Measurements from ENCODE around the gene UNC93B1.

The UNC93B1 gene

GRCh38 chr11:68033708-68034045, 29.8 kb upstream of the UNC93B1 start:
- peaks cover 34% of the 10 kb centered on the region for H3K4me1 Mint-ChIP-seq (ENCODE audit: low read depth)
- H3K9me3 Mint-ChIP-seq, result no peaks in the 10 kb centered on the region
- DNase-seq, result no peak
- H3K36me3 Mint-ChIP-seq (ENCODE audit: low read depth), result peaks cover 61% of the 10 kb centered on the region
- H3K4me3 Mint-ChIP-seq, result peak overlapping the region; percentile 3
- no peak overlapping the region for H3K27ac Mint-ChIP-seq
- no peaks in the 10 kb centered on the region for H3K27me3 Mint-ChIP-seq

- Mint-ChIP-seq H3K4me1 (ENCODE audit: low read depth) (peaks cover 36% of the 10 kb centered on the region), H3K27me3 (no peaks in the 10 kb centered on the region), H3K9me3 (no peaks in the 10 kb centered on the region), H3K36me3 (ENCODE audit: low read depth) (peaks cover 61% of the 10 kb centered on the region), H3K27ac (no peak overlapping the region), H3K4me3 (peak overlapping the region; percentile 3)
- DNase-seq, result no peak
These were observed 29.3 kb upstream of the UNC93B1 start for GRCh38 chr11:68032997-68033707.

GRCh38 chr11:68032003-68032402, 28.1 kb upstream of the UNC93B1 start:
- peak overlapping the region; percentile 95 for H3K4me3 Mint-ChIP-seq
- no peaks in the 10 kb centered on the region for H3K27me3 Mint-ChIP-seq
- DNase-seq, result no peak
- peak overlapping the region; percentile 99 for H3K27ac Mint-ChIP-seq
- no peaks in the 10 kb centered on the region for H3K9me3 Mint-ChIP-seq
- peaks cover 59% of the 10 kb centered on the region for H3K36me3 Mint-ChIP-seq (ENCODE audit: low read depth)
- peaks cover 30% of the 10 kb centered on the region for H3K4me1 Mint-ChIP-seq (ENCODE audit: low read depth)

- Mint-ChIP-seq H3K27ac (peak overlapping the region; percentile 99), H3K4me1 (ENCODE audit: low read depth) (peaks cover 26% of the 10 kb centered on the region), H3K27me3 (no peaks in the 10 kb centered on the region), H3K36me3 (ENCODE audit: low read depth) (peaks cover 54% of the 10 kb centered on the region), H3K4me3 (peak overlapping the region; percentile 95), H3K9me3 (no peaks in the 10 kb centered on the region)
- DNase-seq, result no peak
These were observed 27.2 kb upstream of the UNC93B1 start for GRCh38 chr11:68031144-68031464.

- Mint-ChIP-seq H3K9me3 (no peaks in the 10 kb centered on the region), H3K27me3 (no peaks in the 10 kb centered on the region), H3K4me3 (peak within 1 kb of the TSS; percentile 95), H3K36me3 (ENCODE audit: low read depth) (peaks cover 53% of the 10 kb centered on the region), H3K4me1 (ENCODE audit: low read depth) (peaks cover 26% of the 10 kb centered on the region), H3K27ac (peak within 1 kb of the TSS; percentile 99)
- DNase-seq, result peak; percentile 98
These were observed 26.6 kb upstream of the UNC93B1 start, which contains the start of gene NDUFS8 for GRCh38 chr11:68030318-68031143. Gene NDUFS8 (plus strand): TSS chr11:68030681. CDS start chr11:68032152, 1,471 bp downstream.

- peaks cover 46% of the 10 kb centered on the region for H3K36me3 Mint-ChIP-seq (ENCODE audit: low read depth)
- peak overlapping the region; percentile 95 for H3K4me3 Mint-ChIP-seq
- no peaks in the 10 kb centered on the region for H3K9me3 Mint-ChIP-seq
- no peaks in the 10 kb centered on the region for H3K27me3 Mint-ChIP-seq
- peak overlapping the region; percentile 99 for H3K27ac Mint-ChIP-seq
- no peak for DNase-seq
- peaks cover 26% of the 10 kb centered on the region for H3K4me1 Mint-ChIP-seq (ENCODE audit: low read depth)
These were observed 25.1 kb upstream of the UNC93B1 start for GRCh38 chr11:68028802-68029545.

GRCh38 chr11:68027667-68028066, 23.8 kb upstream of the UNC93B1 start:
- Mint-ChIP-seq H3K4me3 (no peak overlapping the region), H3K4me1 (ENCODE audit: low read depth) (peaks cover 26% of the 10 kb centered on the region), H3K9me3 (no peaks in the 10 kb centered on the region), H3K27ac (no peak overlapping the region), H3K27me3 (no peaks in the 10 kb centered on the region), H3K36me3 (ENCODE audit: low read depth) (peaks cover 35% of the 10 kb centered on the region)
- no peak for DNase-seq

- peaks cover 27% of the 10 kb centered on the region for H3K36me3 Mint-ChIP-seq (ENCODE audit: low read depth)
- H3K9me3 Mint-ChIP-seq, result no peaks in the 10 kb centered on the region
- H3K4me1 Mint-ChIP-seq (ENCODE audit: low read depth), result peaks cover 22% of the 10 kb centered on the region
- no peak overlapping the region for H3K27ac Mint-ChIP-seq
- no peak for DNase-seq
- no peaks in the 10 kb centered on the region for H3K27me3 Mint-ChIP-seq
- no peak overlapping the region for H3K4me3 Mint-ChIP-seq
These were observed 22.7 kb upstream of the UNC93B1 start for GRCh38 chr11:68026391-68027105.

GRCh38 chr11:68025047-68025446, 21.1 kb upstream of the UNC93B1 start:
- Mint-ChIP-seq H3K27me3 (no peaks in the 10 kb centered on the region), H3K36me3 (ENCODE audit: low read depth) (peaks cover 15% of the 10 kb centered on the region), H3K9me3 (no peaks in the 10 kb centered on the region), H3K4me1 (ENCODE audit: low read depth) (peaks cover 18% of the 10 kb centered on the region), H3K4me3 (no peak overlapping the region), H3K27ac (no peak overlapping the region)
- DNase-seq, result no peak

- no peaks in the 10 kb centered on the region for H3K9me3 Mint-ChIP-seq
- no peak overlapping the region for H3K27ac Mint-ChIP-seq
- H3K27me3 Mint-ChIP-seq, result no peaks in the 10 kb centered on the region
- H3K4me3 Mint-ChIP-seq, result no peak overlapping the region
- peaks cover 15% of the 10 kb centered on the region for H3K36me3 Mint-ChIP-seq (ENCODE audit: low read depth)
- DNase-seq, result no peak
- peaks cover 15% of the 10 kb centered on the region for H3K4me1 Mint-ChIP-seq (ENCODE audit: low read depth)
These were observed 20.6 kb upstream of the UNC93B1 start for GRCh38 chr11:68024508-68024907.

GRCh38 chr11:68022531-68022930, 18.6 kb upstream of the UNC93B1 start:
- Mint-ChIP-seq H3K27me3 (no peaks in the 10 kb centered on the region), H3K4me3 (no peak overlapping the region), H3K9me3 (no peaks in the 10 kb centered on the region), H3K27ac (no peak overlapping the region), H3K4me1 (ENCODE audit: low read depth) (no peaks in the 10 kb centered on the region), H3K36me3 (ENCODE audit: low read depth) (peaks cover 15% of the 10 kb centered on the region)
- no peak for DNase-seq

GRCh38 chr11:68021167-68021787, 17.4 kb upstream of the UNC93B1 start:
- H3K4me1 Mint-ChIP-seq (ENCODE audit: low read depth), result no peaks in the 10 kb centered on the region
- no peak overlapping the region for H3K27ac Mint-ChIP-seq
- peaks cover 13% of the 10 kb centered on the region for H3K36me3 Mint-ChIP-seq (ENCODE audit: low read depth)
- no peaks in the 10 kb centered on the region for H3K9me3 Mint-ChIP-seq
- no peak for DNase-seq
- no peaks in the 10 kb centered on the region for H3K27me3 Mint-ChIP-seq
- H3K4me3 Mint-ChIP-seq, result no peak overlapping the region

- Mint-ChIP-seq H3K9me3 (no peaks in the 10 kb centered on the region), H3K36me3 (ENCODE audit: low read depth) (peaks cover 8% of the 10 kb centered on the region), H3K4me1 (ENCODE audit: low read depth) (no peaks in the 10 kb centered on the region), H3K27ac (no peak overlapping the region), H3K27me3 (no peaks in the 10 kb centered on the region), H3K4me3 (no peak overlapping the region)
- no peak for DNase-seq
These were observed 16.7 kb upstream of the UNC93B1 start for GRCh38 chr11:68020575-68020974.

- Mint-ChIP-seq H3K27ac (no peak overlapping the region), H3K36me3 (ENCODE audit: low read depth) (no peaks in the 10 kb centered on the region), H3K4me3 (no peak overlapping the region), H3K9me3 (no peaks in the 10 kb centered on the region), H3K27me3 (no peaks in the 10 kb centered on the region), H3K4me1 (ENCODE audit: low read depth) (no peaks in the 10 kb centered on the region)
- no peak for DNase-seq
These were observed 15.6 kb upstream of the UNC93B1 start for GRCh38 chr11:68019486-68019885.
